Upper lobe of left lung (tissue), 4 donors: ENCODE measurements around the gene IP6K3.

Experiments
- POLR2A ChIP-seq, 4 donors: fragments of 450-650 bp; IDR thresholded peaks; one replicate each; pipeline ENCODE4 v1.5.1; 2016 to 2017; ENCODE audit warnings: antibody characterized with exemption in 4 of 4, mild to moderate bottlenecking in 2 of 4
- TF ChIP-seq, protein P1 (sequence below), 6 experiments: fragments of 450-650 bp in 4 of 6; fragments of 200-600 bp in 2 of 6; sonication (generic) in 2 of 6; IDR thresholded peaks; one replicate each; pipeline ENCODE4 v1.5.1; 2016 to 2019; ENCODE audit warnings: antibody characterized with exemption in 6 of 6

DNA sequence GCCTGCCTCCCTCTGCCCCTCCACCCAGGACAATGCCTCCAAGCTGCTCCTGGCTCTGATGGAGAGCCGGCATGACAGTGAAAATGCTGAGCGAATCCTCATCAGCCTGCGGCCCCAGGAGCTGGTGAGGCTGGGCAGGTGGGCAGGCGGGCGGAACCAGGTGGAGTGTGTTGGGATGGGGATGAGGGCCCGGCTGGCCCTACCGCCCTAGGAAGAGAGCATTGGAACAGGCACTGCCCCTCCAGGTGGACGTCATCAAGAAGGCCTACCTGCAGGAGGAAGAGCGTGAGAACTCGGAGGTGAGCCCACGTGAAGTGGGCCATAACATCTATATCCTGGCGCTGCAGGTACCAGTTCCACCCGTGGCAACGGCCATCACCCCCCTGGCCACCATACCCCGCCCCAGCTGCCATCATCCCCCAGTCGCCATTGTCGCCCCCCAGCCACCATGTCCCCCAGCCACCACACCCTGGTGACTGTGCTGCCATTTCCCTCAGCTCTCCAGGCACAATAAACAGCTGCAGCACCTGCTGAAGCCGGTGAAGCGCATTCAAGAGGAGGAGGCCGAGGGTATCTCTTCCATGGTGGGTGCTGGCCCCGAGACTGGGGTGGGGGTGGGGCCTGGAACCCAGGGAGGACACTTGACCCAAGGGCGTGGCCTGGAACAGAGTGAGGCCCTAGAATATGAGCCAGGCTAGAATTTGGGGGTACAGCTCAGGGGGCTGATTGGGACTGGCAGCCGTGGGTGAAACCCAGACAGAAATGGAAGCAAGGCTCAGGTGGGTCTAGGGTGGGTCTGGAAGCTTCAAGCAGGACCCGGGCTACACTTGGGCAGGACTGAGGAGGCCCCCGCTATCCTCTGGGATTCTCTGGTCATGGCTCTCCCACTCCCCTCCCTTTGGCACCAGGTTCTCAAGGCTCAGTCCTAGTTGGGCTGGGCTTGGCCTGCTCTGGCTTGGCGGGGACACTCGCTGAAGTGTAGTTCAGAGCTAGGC, 59.4 kb downstream of the IP6K3 start:
- TF ChIP-seq, protein P1, sequence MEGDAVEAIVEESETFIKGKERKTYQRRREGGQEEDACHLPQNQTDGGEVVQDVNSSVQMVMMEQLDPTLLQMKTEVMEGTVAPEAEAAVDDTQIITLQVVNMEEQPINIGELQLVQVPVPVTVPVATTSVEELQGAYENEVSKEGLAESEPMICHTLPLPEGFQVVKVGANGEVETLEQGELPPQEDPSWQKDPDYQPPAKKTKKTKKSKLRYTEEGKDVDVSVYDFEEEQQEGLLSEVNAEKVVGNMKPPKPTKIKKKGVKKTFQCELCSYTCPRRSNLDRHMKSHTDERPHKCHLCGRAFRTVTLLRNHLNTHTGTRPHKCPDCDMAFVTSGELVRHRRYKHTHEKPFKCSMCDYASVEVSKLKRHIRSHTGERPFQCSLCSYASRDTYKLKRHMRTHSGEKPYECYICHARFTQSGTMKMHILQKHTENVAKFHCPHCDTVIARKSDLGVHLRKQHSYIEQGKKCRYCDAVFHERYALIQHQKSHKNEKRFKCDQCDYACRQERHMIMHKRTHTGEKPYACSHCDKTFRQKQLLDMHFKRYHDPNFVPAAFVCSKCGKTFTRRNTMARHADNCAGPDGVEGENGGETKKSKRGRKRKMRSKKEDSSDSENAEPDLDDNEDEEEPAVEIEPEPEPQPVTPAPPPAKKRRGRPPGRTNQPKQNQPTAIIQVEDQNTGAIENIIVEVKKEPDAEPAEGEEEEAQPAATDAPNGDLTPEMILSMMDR (IDR thresholded peaks at IDR 0.05) = no peak
- no peak for TF ChIP-seq POLR2A (IDR thresholded peaks at IDR 0.05)
